GM21576 (cell line): ENCODE measurements around the gene RAB30.

ENCODE experiments used
- ATAC-seq: cut with Tn5 transposase; IDR thresholded peaks from one replicate; pipeline ENCODE4 v1.9.1; 2021; ENCODE audit warnings: mild to moderate bottlenecking, moderate library complexity; ENCODE audit not compliant: unreplicated experiment

Gene RAB30

GRCh38 chr11:83071567-83072349 lies at the start of gene RAB30:
TSS of gene RAB30 (minus strand) at chr11:83071897. CDS start at chr11:82997316, 74,581 bp downstream.
- peak; percentile 95 for ATAC-seq

- no peak for ATAC-seq
These were observed 48.6 kb upstream of the RAB30 start for GRCh38 chr11:83120327-83120726.

GRCh38 chr11:83119216-83119615 lies 47.5 kb upstream of the RAB30 start:
- no peak for ATAC-seq

- no peak for ATAC-seq
These were observed 47.1 kb upstream of the RAB30 start for GRCh38 chr11:83118814-83119213.

GRCh38 chr11:83116015-83116641 lies 44.4 kb upstream of the RAB30 start:
- no peak for ATAC-seq

- no peak for ATAC-seq
These were observed 43.9 kb upstream of the RAB30 start for GRCh38 chr11:83115551-83115950.

- ATAC-seq = no peak
These were observed 43.3 kb upstream of the RAB30 start for GRCh38 chr11:83115026-83115425.

GRCh38 chr11:83112886-83113285 lies 41.2 kb upstream of the RAB30 start:
- ATAC-seq = no peak

- ATAC-seq = no peak
These were observed 33.5 kb upstream of the RAB30 start for GRCh38 chr11:83105168-83105567.

GRCh38 chr11:83102834-83103233 lies 31.1 kb upstream of the RAB30 start:
- ATAC-seq = no peak

GRCh38 chr11:83097429-83098075 lies 25.9 kb upstream of the RAB30 start:
- no peak for ATAC-seq

GRCh38 chr11:83093634-83094033 lies 21.9 kb upstream of the RAB30 start:
- no peak for ATAC-seq

GRCh38 chr11:83092488-83093384 lies 21.0 kb upstream of the RAB30 start:
- no peak for ATAC-seq

- no peak for ATAC-seq
These were observed 17.3 kb upstream of the RAB30 start for GRCh38 chr11:83088965-83089364.

GRCh38 chr11:83087035-83087434 lies 15.3 kb upstream of the RAB30 start:
- no peak for ATAC-seq

GRCh38 chr11:83079820-83080219 lies 8.1 kb upstream of the RAB30 start:
- no peak for ATAC-seq

- ATAC-seq = no peak
These were observed 6.6 kb upstream of the RAB30 start for GRCh38 chr11:83078269-83078668.

GRCh38 chr11:83073884-83074283 lies 2.2 kb upstream of the RAB30 start:
- ATAC-seq = no peak

- ATAC-seq = no peak
These were observed 1.6 kb upstream of the RAB30 start for GRCh38 chr11:83073258-83073657.

- no peak for ATAC-seq
These were observed 899 bp upstream of the RAB30 start for GRCh38 chr11:83072350-83073242.
